Measurements from ENCODE around the gene SPDYC.

SPDYC gene, protein sequence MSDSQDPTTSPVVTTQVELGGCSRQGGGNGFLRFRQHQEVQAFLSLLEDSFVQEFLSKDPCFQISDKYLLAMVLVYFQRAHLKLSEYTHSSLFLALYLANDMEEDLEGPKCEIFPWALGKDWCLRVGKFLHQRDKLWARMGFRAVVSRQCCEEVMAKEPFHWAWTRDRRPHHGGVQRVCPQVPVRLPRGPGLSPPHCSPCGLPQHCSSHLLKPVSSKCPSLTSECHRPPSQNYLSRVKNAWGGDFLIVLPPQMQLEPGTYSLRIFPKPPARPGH

DNA sequence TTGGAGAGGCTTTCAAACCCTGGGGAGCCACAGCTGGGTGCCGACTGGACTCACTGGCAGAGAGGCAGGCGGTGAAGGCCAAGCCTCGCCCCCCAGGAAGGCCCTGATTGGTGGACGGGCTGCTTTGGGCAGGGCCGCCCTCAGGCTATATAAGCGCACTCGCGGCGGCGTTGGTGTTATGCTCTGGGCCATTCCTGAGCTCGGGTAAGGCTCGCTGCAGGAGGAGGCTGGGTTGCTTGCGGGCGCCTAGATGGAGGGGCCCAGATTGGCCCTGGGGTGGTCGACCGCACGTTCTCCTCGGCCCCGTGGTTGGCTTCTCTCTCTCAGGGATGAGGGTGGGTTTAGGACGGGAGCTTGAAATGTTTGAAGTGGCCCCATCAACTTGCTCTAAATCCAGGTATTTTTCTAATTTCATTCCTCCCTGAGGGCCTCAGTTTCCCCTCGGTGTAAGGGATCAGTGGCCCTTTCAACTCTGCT lies at the start of gene SPDYC:
SPDYC (plus strand) TSS at position 176 of the 477 bp plus-strand sequence. CDS start 1,125 bp downstream, outside the sequence.
- no peak for DNase-seq (ENCODE audit: low spot score)
- in situ Hi-C loops (cut with MboI; ENCODE audit: low pct_unique_long_range_greater_than_20kb, low sequenced_read_pairs, unreplicated experiment) = no loop called here
- TF ChIP-seq, protein P1, sequence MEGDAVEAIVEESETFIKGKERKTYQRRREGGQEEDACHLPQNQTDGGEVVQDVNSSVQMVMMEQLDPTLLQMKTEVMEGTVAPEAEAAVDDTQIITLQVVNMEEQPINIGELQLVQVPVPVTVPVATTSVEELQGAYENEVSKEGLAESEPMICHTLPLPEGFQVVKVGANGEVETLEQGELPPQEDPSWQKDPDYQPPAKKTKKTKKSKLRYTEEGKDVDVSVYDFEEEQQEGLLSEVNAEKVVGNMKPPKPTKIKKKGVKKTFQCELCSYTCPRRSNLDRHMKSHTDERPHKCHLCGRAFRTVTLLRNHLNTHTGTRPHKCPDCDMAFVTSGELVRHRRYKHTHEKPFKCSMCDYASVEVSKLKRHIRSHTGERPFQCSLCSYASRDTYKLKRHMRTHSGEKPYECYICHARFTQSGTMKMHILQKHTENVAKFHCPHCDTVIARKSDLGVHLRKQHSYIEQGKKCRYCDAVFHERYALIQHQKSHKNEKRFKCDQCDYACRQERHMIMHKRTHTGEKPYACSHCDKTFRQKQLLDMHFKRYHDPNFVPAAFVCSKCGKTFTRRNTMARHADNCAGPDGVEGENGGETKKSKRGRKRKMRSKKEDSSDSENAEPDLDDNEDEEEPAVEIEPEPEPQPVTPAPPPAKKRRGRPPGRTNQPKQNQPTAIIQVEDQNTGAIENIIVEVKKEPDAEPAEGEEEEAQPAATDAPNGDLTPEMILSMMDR (IDR thresholded peaks at IDR 0.05; ENCODE audit: extremely low read depth, insufficient read depth, missing control alignments) = no peak

DNA sequence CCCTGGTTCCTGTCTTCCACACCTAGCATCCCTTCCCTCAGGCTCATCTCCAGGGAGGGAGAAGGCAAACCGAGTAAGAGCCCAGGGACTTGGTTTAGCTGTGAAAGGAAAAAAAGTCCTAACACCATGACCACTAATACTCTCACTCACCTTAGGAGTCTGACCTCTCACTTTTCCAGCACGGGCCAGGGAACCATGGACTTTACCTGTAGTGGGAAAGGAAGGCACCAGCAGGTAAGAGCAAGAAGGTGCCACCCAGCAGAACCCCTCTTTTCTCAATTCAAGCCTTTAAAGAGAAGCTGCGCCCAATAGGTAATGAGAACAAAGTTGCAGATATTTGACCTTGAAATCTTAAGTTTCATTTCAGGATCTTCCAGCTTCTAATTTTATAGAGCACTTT lies 49.2 kb upstream of the SPDYC start:
- in situ Hi-C loops (cut with MboI; ENCODE audit: low pct_unique_long_range_greater_than_20kb, low sequenced_read_pairs, unreplicated experiment) = no loop called here
- DNase-seq (ENCODE audit: low spot score) = no peak
- TF ChIP-seq, protein P1 (IDR thresholded peaks at IDR 0.05; ENCODE audit: extremely low read depth, insufficient read depth, missing control alignments) = no peak

DNA sequence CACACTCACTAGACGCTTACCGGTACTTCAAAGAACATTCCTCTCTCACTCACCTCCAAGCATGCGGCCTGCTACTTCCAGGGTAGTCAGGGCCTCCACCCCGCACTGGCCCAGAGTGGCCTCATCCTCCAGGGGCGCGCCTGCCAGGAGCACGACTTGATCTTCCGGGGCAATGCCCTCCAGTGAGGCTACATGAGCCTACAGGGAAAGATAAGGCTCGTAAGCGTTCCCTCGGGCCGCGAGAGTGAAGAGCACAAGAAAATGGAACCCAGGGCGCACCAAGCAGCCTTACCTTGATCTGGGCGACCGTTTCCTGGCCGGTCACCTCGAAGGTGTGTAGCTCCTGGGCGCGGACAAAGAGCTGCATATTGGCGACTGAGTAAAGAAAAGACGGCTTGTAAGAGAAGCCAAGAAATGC lies 48.6 kb upstream of the SPDYC start:
- in situ Hi-C loops (cut with MboI; ENCODE audit: low pct_unique_long_range_greater_than_20kb, low sequenced_read_pairs, unreplicated experiment) = no loop called here
- DNase-seq (ENCODE audit: low spot score) = no peak
- TF ChIP-seq, protein P1 (IDR thresholded peaks at IDR 0.05; ENCODE audit: extremely low read depth, insufficient read depth, missing control alignments) = no peak

DNA sequence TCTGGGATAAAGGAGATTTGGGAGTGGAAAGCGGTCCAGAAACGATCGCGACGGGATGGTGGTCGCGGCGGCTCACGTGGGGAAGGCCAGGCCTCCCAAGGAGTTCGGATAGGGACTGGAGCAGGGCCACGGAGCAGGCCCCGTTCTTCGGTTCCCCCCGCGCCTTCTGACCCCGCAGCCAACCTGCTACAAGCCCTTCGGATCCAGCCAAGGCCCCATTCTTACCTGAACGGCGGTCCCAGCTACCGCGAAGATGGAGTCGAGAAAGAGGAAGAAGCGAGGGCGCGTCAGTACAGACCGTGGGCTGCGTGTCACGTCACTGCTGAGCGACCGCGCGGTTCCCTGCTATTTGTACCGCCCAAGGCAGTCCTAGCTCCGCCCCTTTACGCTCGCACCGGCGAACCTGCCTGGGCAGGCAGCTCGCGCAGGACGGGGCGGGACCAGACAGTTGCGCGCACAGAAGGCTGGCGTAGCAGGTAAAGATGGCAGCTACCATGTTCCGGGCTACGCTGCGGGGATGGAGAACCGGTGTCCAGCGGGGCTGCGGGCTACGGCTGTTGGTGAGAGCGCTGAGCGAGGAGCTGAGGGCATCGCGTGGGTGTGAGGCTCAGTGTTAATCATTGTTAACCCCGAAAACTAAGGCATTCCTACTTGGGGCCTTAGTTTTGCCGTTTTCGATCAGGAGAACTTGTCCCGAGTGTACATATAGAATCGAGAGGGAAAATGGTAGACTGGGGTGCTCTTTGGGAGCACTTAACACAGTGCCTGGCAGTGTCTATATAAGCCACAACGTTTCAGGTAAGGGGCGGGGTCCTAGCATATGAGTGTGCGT lies 48.0 kb upstream of the SPDYC start, which contains the start of the genes FAU and MRPL49:
FAU (minus strand) TSS at position 270 of the 832 bp plus-strand sequence. CDS start 321 bp downstream, outside the sequence.
MRPL49 (plus strand) TSS at position 457 of the 832 bp plus-strand sequence; CDS start at position 483, 26 bp downstream.
- in situ Hi-C loops (cut with MboI; ENCODE audit: low pct_unique_long_range_greater_than_20kb, low sequenced_read_pairs, unreplicated experiment) = no loop called here
- peak; percentile 97 for DNase-seq (ENCODE audit: low spot score)
- TF ChIP-seq, protein P1 (IDR thresholded peaks at IDR 0.05; ENCODE audit: extremely low read depth, insufficient read depth, missing control alignments) = no peak

DNA sequence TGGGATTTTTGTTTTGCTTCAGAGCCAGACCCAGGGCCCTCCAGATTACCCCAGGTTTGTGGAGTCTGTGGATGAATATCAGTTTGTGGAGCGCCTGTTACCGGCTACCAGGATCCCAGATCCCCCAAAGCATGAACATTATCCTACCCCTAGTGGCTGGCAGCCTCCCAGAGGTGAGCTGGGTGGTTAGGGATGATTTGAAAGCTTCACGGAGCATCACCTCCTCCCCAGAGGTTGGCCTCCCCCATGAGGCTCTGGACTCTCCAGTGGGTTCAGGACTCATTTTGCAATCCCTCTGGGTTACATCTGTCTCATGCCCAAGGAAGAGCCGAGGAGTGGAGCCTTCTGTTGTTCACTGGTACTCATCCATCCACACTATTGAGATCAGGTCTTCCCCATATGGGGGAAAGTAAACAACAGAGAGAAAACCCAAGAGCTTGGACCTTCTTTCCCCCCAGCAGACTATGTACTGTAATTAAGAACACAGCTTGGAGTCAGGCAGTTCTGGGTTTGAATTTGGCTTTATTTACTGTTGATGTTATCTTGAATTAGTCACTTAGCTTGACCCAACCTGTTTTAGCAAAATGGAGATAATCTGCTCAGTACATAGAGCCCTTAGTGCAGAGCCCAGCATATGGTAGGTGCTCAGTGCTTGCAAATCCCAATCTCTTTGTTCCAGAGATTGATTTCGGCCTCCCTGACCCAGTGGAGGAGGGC lies 45.4 kb upstream of the SPDYC start:
- in situ Hi-C loops (cut with MboI; ENCODE audit: low pct_unique_long_range_greater_than_20kb, low sequenced_read_pairs, unreplicated experiment) = no loop called here
- TF ChIP-seq, protein P1 (IDR thresholded peaks at IDR 0.05; ENCODE audit: extremely low read depth, insufficient read depth, missing control alignments) = no peak
- DNase-seq (ENCODE audit: low spot score) = no peak
